Measurements from ENCODE around the gene C1QL2. TPM values are rescaled to one million over a fixed set of nuclear protein-coding genes. Genes with fewer than 3 reads are reported as not detected.

Gene C1QL2
- total RNA-seq, 2 donors from 2014 or later: not detected

- intact Hi-C loops (cut with DNase I): no loop called here
- no peak for TF ChIP-seq CTCF (IDR thresholded peaks at IDR 0.05)
- no peak for DNase-seq
- Histone ChIP-seq H3K27me3 (no peaks in the 10 kb centered on the region), H3K27ac (no peak overlapping the region), H3K36me3 (no peaks in the 10 kb centered on the region), H3K9ac (ENCODE audit: low read depth in 2 of 2, low read length in 2 of 2) (no peak overlapping the region), H3K4me3 (no peak overlapping the region), H3K9me3 (no peaks in the 10 kb centered on the region), H3K4me1 (no peaks in the 10 kb centered on the region)
These were observed 38.0 kb upstream of the C1QL2 start for GRCh38 chr2:119196301-119197125.

- H3K9ac ChIP-seq (ENCODE audit: low read depth in 2 of 2, low read length in 2 of 2): no peak overlapping the region
- H3K27me3 ChIP-seq: no peaks in the 10 kb centered on the region
- no peaks in the 10 kb centered on the region for H3K9me3 ChIP-seq
- no peak overlapping the region for H3K4me3 ChIP-seq
- H3K27ac ChIP-seq: no peak overlapping the region
- H3K36me3 ChIP-seq: no peaks in the 10 kb centered on the region
- no peaks in the 10 kb centered on the region for H3K4me1 ChIP-seq
- no peak for DNase-seq
- TF ChIP-seq CTCF (IDR thresholded peaks at IDR 0.05): no peak
- intact Hi-C loops (cut with DNase I): no loop called here
These were observed 37.3 kb upstream of the C1QL2 start for GRCh38 chr2:119195887-119196286.

GRCh38 chr2:119195001-119195400, 36.5 kb upstream of the C1QL2 start:
- no peak overlapping the region for H3K27ac ChIP-seq
- H3K9me3 ChIP-seq: no peaks in the 10 kb centered on the region
- no peaks in the 10 kb centered on the region for H3K27me3 ChIP-seq
- DNase-seq: no peak
- H3K36me3 ChIP-seq: no peaks in the 10 kb centered on the region
- intact Hi-C loops (cut with DNase I): no loop called here
- TF ChIP-seq CTCF (IDR thresholded peaks at IDR 0.05): no peak
- H3K4me1 ChIP-seq: no peaks in the 10 kb centered on the region
- no peak overlapping the region for H3K4me3 ChIP-seq
- H3K9ac ChIP-seq (ENCODE audit: low read depth in 2 of 2, low read length in 2 of 2): no peak overlapping the region

GRCh38 chr2:119192893-119193292, 34.3 kb upstream of the C1QL2 start:
- no peak for DNase-seq
- TF ChIP-seq CTCF (IDR thresholded peaks at IDR 0.05): no peak
- Histone ChIP-seq H3K4me3 (no peak overlapping the region), H3K9ac (ENCODE audit: low read depth in 2 of 2, low read length in 2 of 2) (no peak overlapping the region), H3K27me3 (no peaks in the 10 kb centered on the region), H3K36me3 (no peaks in the 10 kb centered on the region), H3K4me1 (no peaks in the 10 kb centered on the region), H3K27ac (no peak overlapping the region), H3K9me3 (no peaks in the 10 kb centered on the region)
- intact Hi-C loops (cut with DNase I): no loop called here

- H3K36me3 ChIP-seq: no peaks in the 10 kb centered on the region
- no peaks in the 10 kb centered on the region for H3K27me3 ChIP-seq
- DNase-seq: no peak
- intact Hi-C loops (cut with DNase I): no loop called here
- TF ChIP-seq CTCF (IDR thresholded peaks at IDR 0.05): no peak
- no peaks in the 10 kb centered on the region for H3K4me1 ChIP-seq
- H3K9ac ChIP-seq (ENCODE audit: low read depth in 2 of 2, low read length in 2 of 2): no peak overlapping the region
- H3K27ac ChIP-seq: no peak overlapping the region
- no peak overlapping the region for H3K4me3 ChIP-seq
- H3K9me3 ChIP-seq: no peaks in the 10 kb centered on the region
These were observed 32.0 kb upstream of the C1QL2 start for GRCh38 chr2:119190321-119191111.
